ENCODE data around the gene SLAMF6. TPM values are rescaled to one million over a fixed set of nuclear protein-coding genes. Genes with fewer than 3 reads are reported as not detected.
"Not testable (repeated sequence)": the region's sequence is repeated elsewhere in the genome, so short reads cannot be mapped to it uniquely, and the experiment has no call there.

The SLAMF6 gene
- total RNA-seq, 3 donors from 2014 or later (not counting 1 experiment from before 2014, with no cell fraction given), result 66.7 to 88.2 (median 68.1) TPM

GRCh38 chr1:160529401-160529952 is 6.4 kb upstream of the SLAMF6 start:
- H3K27ac ChIP-seq (ENCODE audit: low read length); ATAC-seq; intact Hi-C loops (cut with micrococcal nuclease); H3K4me3 Mint-ChIP-seq; DNase-seq; H3K27me3 ChIP-seq (ENCODE audit: control insufficient read depth, insufficient read depth, low read length); H3K9me3 ChIP-seq (ENCODE audit: control insufficient read depth, insufficient read depth, low read length); H3K27me3 Mint-ChIP-seq (ENCODE audit: low read depth in 2 of 2); H3K36me3 ChIP-seq (ENCODE audit: control insufficient read depth, insufficient read depth, low read length); H3K4me3 ChIP-seq (ENCODE audit: low read length); H3K9me3 Mint-ChIP-seq; H3K36me3 Mint-ChIP-seq: not testable (repeated sequence)
- WGBS (ENCODE audit: insufficient coverage), result 61% methylated on average over 7 of the region's 7 CpGs
- H3K4me1 ChIP-seq (ENCODE audit: control insufficient read depth, insufficient read depth, low read length), result peaks cover 12% of the 10 kb centered on the region
- Mint-ChIP-seq H3K27ac (peak overlapping the region in 1 of 2 donors; percentile 38), H3K4me1 (peaks cover 0 to 21% of the 10 kb centered on the region in 2 donors)

- H3K27me3 ChIP-seq (ENCODE audit: control insufficient read depth, insufficient read depth, low read length); H3K36me3 Mint-ChIP-seq; ATAC-seq; H3K27ac ChIP-seq (ENCODE audit: low read length); H3K4me3 ChIP-seq (ENCODE audit: low read length); H3K9me3 ChIP-seq (ENCODE audit: control insufficient read depth, insufficient read depth, low read length); H3K27me3 Mint-ChIP-seq (ENCODE audit: low read depth in 2 of 2); H3K9me3 Mint-ChIP-seq; H3K36me3 ChIP-seq (ENCODE audit: control insufficient read depth, insufficient read depth, low read length); DNase-seq: not testable (repeated sequence)
- H3K4me1 Mint-ChIP-seq, result peaks cover 44 to 59% of the 10 kb centered on the region in 2 donors
- intact Hi-C loops (cut with micrococcal nuclease), result loop anchor here (1.0 kb wide), 1 partner anchor 17 kb away; no protein-coding TSS in a partner anchor
- H3K27ac Mint-ChIP-seq, result peak overlapping the region; percentile 93 to 96
- peak overlapping the region; percentile 58 for H3K4me3 Mint-ChIP-seq
- H3K4me1 ChIP-seq (ENCODE audit: control insufficient read depth, insufficient read depth, low read length), result peaks cover 12% of the 10 kb centered on the region
- WGBS (ENCODE audit: insufficient coverage), result 100% methylated on average over 1 of the region's 2 CpGs
Observed at GRCh38 chr1:160523789-160524188, 734 bp upstream of the SLAMF6 start.

- no peak for ATAC-seq
- no peak for TF ChIP-seq CTCF (IDR thresholded peaks at IDR 0.05)
- WGBS (ENCODE audit: insufficient coverage), result 14% methylated on average over 2 of the region's 3 CpGs
- intact Hi-C loops (cut with micrococcal nuclease), result no loop called here
- H3K27ac Mint-ChIP-seq, result peak overlapping the region; percentile 93 to 96
- Histone ChIP-seq H3K36me3 (ENCODE audit: control insufficient read depth, insufficient read depth, low read length) (no peaks in the 10 kb centered on the region), H3K4me3 (ENCODE audit: low read length) (peak overlapping the region; percentile 82), H3K27me3 (ENCODE audit: control insufficient read depth, insufficient read depth, low read length) (no peaks in the 10 kb centered on the region), H3K9me3 (ENCODE audit: control insufficient read depth, insufficient read depth, low read length) (no peaks in the 10 kb centered on the region), H3K4me1 (ENCODE audit: control insufficient read depth, insufficient read depth, low read length) (peaks cover 15% of the 10 kb centered on the region), H3K27ac (ENCODE audit: low read length) (peak overlapping the region; percentile 90)
- H3K4me3 Mint-ChIP-seq, result peak overlapping the region; percentile 93
- H3K36me3 Mint-ChIP-seq, result no peaks in the 10 kb centered on the region
- no peaks in the 10 kb centered on the region for H3K9me3 Mint-ChIP-seq
- DNase-seq, result no peak
- H3K4me1 Mint-ChIP-seq, result peaks cover 61 to 68% of the 10 kb centered on the region in 2 donors
- H3K27me3 Mint-ChIP-seq (ENCODE audit: low read depth in 2 of 2), result no peaks in the 10 kb centered on the region
Observed at GRCh38 chr1:160522136-160522535, 919 bp downstream of the SLAMF6 start.

GRCh38 chr1:160521554-160521953 is 1.5 kb downstream of the SLAMF6 start:
- Mint-ChIP-seq H3K27ac (peak overlapping the region; percentile 93 to 96), H3K4me1 (peaks cover 66 to 74% of the 10 kb centered on the region in 2 donors), H3K9me3 (no peaks in the 10 kb centered on the region), H3K36me3 (no peaks in the 10 kb centered on the region), H3K4me3 (peak overlapping the region; percentile 93), H3K27me3 (ENCODE audit: low read depth in 2 of 2) (no peaks in the 10 kb centered on the region)
- peak overlapping the region; percentile 82 for H3K4me3 ChIP-seq (ENCODE audit: low read length)
- H3K27ac ChIP-seq (ENCODE audit: low read length), result peak overlapping the region; percentile 90
- intact Hi-C loops (cut with micrococcal nuclease), result loop anchor here (2.0 kb wide), 1 partner anchor 93 kb away; no protein-coding TSS in a partner anchor
- no peaks in the 10 kb centered on the region for H3K27me3 ChIP-seq (ENCODE audit: control insufficient read depth, insufficient read depth, low read length)
- ATAC-seq (no peak), DNase-seq (no peak)
- no peaks in the 10 kb centered on the region for H3K9me3 ChIP-seq (ENCODE audit: control insufficient read depth, insufficient read depth, low read length)
- WGBS (ENCODE audit: insufficient coverage), result 47% methylated on average over 2 of the region's 2 CpGs
- H3K36me3 ChIP-seq (ENCODE audit: control insufficient read depth, insufficient read depth, low read length), result no peaks in the 10 kb centered on the region
- H3K4me1 ChIP-seq (ENCODE audit: control insufficient read depth, insufficient read depth, low read length), result peaks cover 15% of the 10 kb centered on the region
- no peak for TF ChIP-seq CTCF (IDR thresholded peaks at IDR 0.05)

Measured in natural killer cell (primary cell).